Activated CD4-positive, alpha-beta T cell treated with anti-CD3 and anti-CD28 coated beads, Interleukin-2, amount 10 ng/mL, durations not matched to agents 7 days and 5 days (primary cell): Measurements from ENCODE around the gene ACO1. TPM values are rescaled to one million over a fixed set of nuclear protein-coding genes. Genes with fewer than 3 reads are reported as not detected.

Source experiments
- CTCF ChIA-PET: fragments of 350-600 bp; sonication (Branson Sonifier 250); formaldehyde crosslinking; loops from one replicate; lab custom pipeline; 2021; ENCODE audit warnings: antibody characterized with exemption; lab: Charles Lee
- POLR2A ChIA-PET: fragments of 350-600 bp; sonication (Branson Sonifier 250); formaldehyde crosslinking; loops from one replicate; lab custom pipeline; 2021; ENCODE audit warnings: antibody characterized with exemption; lab: Charles Lee
- DNase-seq: peaks from one replicate; pipeline ENCODE4 v3.0.0-alpha.2; 2020
- H3K27ac Mint-ChIP-seq: one replicate; pipeline ENCODE4 v1.8.0; 2021; ENCODE audit warnings: mild to moderate bottlenecking, moderate library complexity, mixed read lengths
- H3K27me3 Mint-ChIP-seq: one replicate; pipeline ENCODE4 v1.8.0; 2021; ENCODE audit warnings: mixed read lengths
- H3K36me3 Mint-ChIP-seq: one replicate; pipeline ENCODE4 v1.8.0; 2021; ENCODE audit warnings: low read depth, mixed read lengths
- H3K4me1 Mint-ChIP-seq: one replicate; pipeline ENCODE4 v1.8.0; 2021; ENCODE audit warnings: mixed read lengths
- H3K4me3 Mint-ChIP-seq: one replicate; pipeline ENCODE4 v1.8.0; 2021; ENCODE audit warnings: mild to moderate bottlenecking, moderate library complexity, mixed read lengths
- H3K9me3 Mint-ChIP-seq: one replicate; pipeline ENCODE4 v1.8.0; 2021; ENCODE audit warnings: mixed read lengths
- total RNA-seq, 2 experiments: library from RNA; stranded (reverse); gene quantifications; one replicate each; pipeline ENCODE4 v1.2.3, GENCODE V29; 2021

ACO1 gene
- total RNA-seq, 2 experiments from 2014 or later = 8.1 to 8.6 TPM

GRCh38 chr9:32483343-32483742 is 98.9 kb downstream of the ACO1 start:
- H3K36me3 Mint-ChIP-seq = peaks cover 64% of the 10 kb centered on the region
- H3K4me3 Mint-ChIP-seq = no peak overlapping the region
- H3K9me3 Mint-ChIP-seq = no peaks in the 10 kb centered on the region
- no peak overlapping the region for H3K27ac Mint-ChIP-seq
- no peak for DNase-seq
- ChIA-PET POLR2A (no interaction called here), CTCF (interaction anchor here (0.8 kb wide), 1 partner anchor 779 kb away, joined by 3 read pairs; no protein-coding TSS in a partner anchor)
- H3K27me3 Mint-ChIP-seq = no peaks in the 10 kb centered on the region
- no peaks in the 10 kb centered on the region for H3K4me1 Mint-ChIP-seq

- Mint-ChIP-seq H3K9me3 (no peaks in the 10 kb centered on the region), H3K4me3 (no peak overlapping the region), H3K27me3 (no peaks in the 10 kb centered on the region), H3K27ac (no peak overlapping the region), H3K36me3 (peaks cover 63% of the 10 kb centered on the region), H3K4me1 (no peaks in the 10 kb centered on the region)
- POLR2A ChIA-PET = no interaction called here
- no peak for DNase-seq
- CTCF ChIA-PET = interaction anchor here (0.7 to 1.0 kb wide), 2 partner anchors 25 to 1007 kb away, joined by 3 to 4 read pairs; no protein-coding TSS in a partner anchor
Observed at GRCh38 chr9:32486839-32487562, 102.6 kb downstream of the ACO1 start.

- H3K27me3 Mint-ChIP-seq = no peaks in the 10 kb centered on the region
- no peak overlapping the region for H3K4me3 Mint-ChIP-seq
- no peak for DNase-seq
- ChIA-PET POLR2A (no interaction called here), CTCF (interaction anchor here (0.6 to 1.1 kb wide), 2 partner anchors 23 to 38 kb away, joined by 3 to 7 read pairs; partner anchors contain the start of gene RIGI)
- peaks cover 63% of the 10 kb centered on the region for H3K36me3 Mint-ChIP-seq
- no peaks in the 10 kb centered on the region for H3K9me3 Mint-ChIP-seq
- H3K4me1 Mint-ChIP-seq = no peaks in the 10 kb centered on the region
- no peak overlapping the region for H3K27ac Mint-ChIP-seq
Observed at GRCh38 chr9:32487981-32488380, 103.5 kb downstream of the ACO1 start.

- Mint-ChIP-seq H3K9me3 (no peaks in the 10 kb centered on the region), H3K36me3 (peaks cover 55% of the 10 kb centered on the region), H3K4me1 (no peaks in the 10 kb centered on the region), H3K27ac (no peak overlapping the region), H3K4me3 (no peak overlapping the region), H3K27me3 (no peaks in the 10 kb centered on the region)
- ChIA-PET POLR2A (no interaction called here), CTCF (no interaction called here)
- DNase-seq = no peak
Observed at GRCh38 chr9:32490601-32491000, 106.2 kb downstream of the ACO1 start.

GRCh38 chr9:32497921-32498320 is 113.5 kb downstream of the ACO1 start:
- no peak for DNase-seq
- Mint-ChIP-seq H3K27me3 (no peaks in the 10 kb centered on the region), H3K9me3 (no peaks in the 10 kb centered on the region), H3K4me1 (peaks cover 3% of the 10 kb centered on the region), H3K36me3 (peaks cover 54% of the 10 kb centered on the region), H3K27ac (no peak overlapping the region), H3K4me3 (no peak overlapping the region)
- CTCF ChIA-PET = no interaction called here
- POLR2A ChIA-PET = no interaction called here

- ChIA-PET CTCF (no interaction called here), POLR2A (no interaction called here)
- Mint-ChIP-seq H3K4me3 (no peak overlapping the region), H3K9me3 (no peaks in the 10 kb centered on the region), H3K36me3 (peaks cover 52% of the 10 kb centered on the region), H3K27me3 (no peaks in the 10 kb centered on the region), H3K27ac (no peak overlapping the region), H3K4me1 (peaks cover 3% of the 10 kb centered on the region)
- no peak for DNase-seq
Observed at GRCh38 chr9:32500768-32501167, 116.3 kb downstream of the ACO1 start.

GRCh38 chr9:32501868-32502267 is 117.4 kb downstream of the ACO1 start:
- Mint-ChIP-seq H3K36me3 (peaks cover 41% of the 10 kb centered on the region), H3K4me1 (peaks cover 3% of the 10 kb centered on the region), H3K4me3 (no peak overlapping the region), H3K9me3 (no peaks in the 10 kb centered on the region), H3K27me3 (no peaks in the 10 kb centered on the region), H3K27ac (no peak overlapping the region)
- DNase-seq = no peak
- ChIA-PET CTCF (no interaction called here), POLR2A (no interaction called here)

GRCh38 chr9:32502464-32502863 is 118.0 kb downstream of the ACO1 start:
- peaks cover 41% of the 10 kb centered on the region for H3K36me3 Mint-ChIP-seq
- no peak for DNase-seq
- CTCF ChIA-PET = interaction anchor here (1.4 kb wide), 1 partner anchor 34 kb away, joined by 3 read pairs; no protein-coding TSS in a partner anchor
- H3K9me3 Mint-ChIP-seq = no peaks in the 10 kb centered on the region
- POLR2A ChIA-PET = no interaction called here
- peaks cover 3% of the 10 kb centered on the region for H3K4me1 Mint-ChIP-seq
- no peak overlapping the region for H3K4me3 Mint-ChIP-seq
- no peaks in the 10 kb centered on the region for H3K27me3 Mint-ChIP-seq
- H3K27ac Mint-ChIP-seq = no peak overlapping the region

GRCh38 chr9:32503008-32503407 is 118.6 kb downstream of the ACO1 start:
- CTCF ChIA-PET = interaction anchor here (0.9 to 1.7 kb wide), 3 partner anchors 11 to 35 kb away, joined by 3 to 4 read pairs (median 3); partner anchors contain the start of gene RIGI
- DNase-seq = no peak
- Mint-ChIP-seq H3K36me3 (peaks cover 39% of the 10 kb centered on the region), H3K27ac (no peak overlapping the region), H3K4me1 (peaks cover 3% of the 10 kb centered on the region), H3K27me3 (no peaks in the 10 kb centered on the region), H3K4me3 (no peak overlapping the region), H3K9me3 (no peaks in the 10 kb centered on the region)
- POLR2A ChIA-PET = no interaction called here

Other genes with a start within 250 kb of the ACO1 start
- 10 to 100 TPM; 26.9 to 28.5 TPM for gene RIGI, start 141.6 kb downstream of the ACO1 start, total RNA-seq
- gene SMIM27, start 167.7 kb downstream of the ACO1 start, total RNA-seq = 10 to 100 TPM; 17.1 to 20.0 TPM
- gene TOPORS, start 167.9 kb downstream of the ACO1 start, total RNA-seq = 10 to 100 TPM; 12.7 to 15.1 TPM
- gene NDUFB6, start 188.5 kb downstream of the ACO1 start, total RNA-seq = 10 to 100 TPM; 35.5 to 44.9 TPM